ENCODE results near the gene SOD1. TPM values are rescaled to one million over a fixed set of nuclear protein-coding genes. Genes with fewer than 3 reads are reported as not detected.

Gene SOD1
- total and polyA plus RNA-seq, 7 donors, result 169 to 648 (median 279) TPM

- Histone ChIP-seq H3K9me3 (no peaks in the 10 kb centered on the region), H3K36me3 (peaks cover 0 to 63% (median 28%) of the 10 kb centered on the region in 4 donors), H3K27ac (peak overlapping the region in 1 of 4 donors; percentile 34), H3K4me3 (no peak overlapping the region), H3K4me1 (peaks cover 0 to 24% (median 3%) of the 10 kb centered on the region in 4 donors), H3K27me3 (no peaks in the 10 kb centered on the region)
- 51 to 71% methylated on average over 6 of the region's 6 CpGs for WGBS, 2 donors
- intact Hi-C loops (cut with DNase I), result no loop called here
- TF ChIP-seq CTCF (IDR thresholded peaks at IDR 0.05) (no peak), EP300 (IDR thresholded peaks at IDR 0.05) (no peak), POLR2AphosphoS5 (IDR thresholded peaks at IDR 0.05) (no peak), POLR2A (IDR thresholded peaks at IDR 0.05) (no peak)
- no peak for DNase-seq
Observed at GRCh38 chr21:31670070-31670469, 10.6 kb downstream of the SOD1 start.

- Histone ChIP-seq H3K27me3 (no peaks in the 10 kb centered on the region), H3K4me1 (peaks cover 0 to 18% (median 0%) of the 10 kb centered on the region in 4 donors), H3K36me3 (peaks cover 0 to 58% (median 28%) of the 10 kb centered on the region in 4 donors), H3K27ac (no peak overlapping the region), H3K9me3 (no peaks in the 10 kb centered on the region), H3K4me3 (no peak overlapping the region)
- DNase-seq, result no peak
- TF ChIP-seq EP300 (IDR thresholded peaks at IDR 0.05), result no peak
- TF ChIP-seq POLR2A (IDR thresholded peaks at IDR 0.05), result no peak
- TF ChIP-seq CTCF (IDR thresholded peaks at IDR 0.05), result no peak
- TF ChIP-seq POLR2AphosphoS5 (IDR thresholded peaks at IDR 0.05), result no peak
- 89 to 91% methylated on average over 12 of the region's 12 CpGs for WGBS, 2 donors
- intact Hi-C loops (cut with DNase I), result no loop called here
Observed at GRCh38 chr21:31671146-31671716, 11.7 kb downstream of the SOD1 start.

- WGBS, 2 donors, result 96 to 97% methylated on average over 17 of the region's 17 CpGs
- intact Hi-C loops (cut with DNase I), result no loop called here
- no peak for DNase-seq
- no peak for TF ChIP-seq POLR2AphosphoS5 (IDR thresholded peaks at IDR 0.05)
- TF ChIP-seq CTCF (IDR thresholded peaks at IDR 0.05), result no peak
- TF ChIP-seq EP300 (IDR thresholded peaks at IDR 0.05), result no peak
- TF ChIP-seq POLR2A (IDR thresholded peaks at IDR 0.05), result no peak
- Histone ChIP-seq H3K9me3 (no peaks in the 10 kb centered on the region), H3K4me1 (peaks cover 0 to 18% (median 0%) of the 10 kb centered on the region in 4 donors), H3K4me3 (no peak overlapping the region), H3K36me3 (peaks cover 0 to 51% (median 28%) of the 10 kb centered on the region in 4 donors), H3K27ac (no peak overlapping the region), H3K27me3 (no peaks in the 10 kb centered on the region)
Observed at GRCh38 chr21:31671931-31672330, 12.4 kb downstream of the SOD1 start.

GRCh38 chr21:31673321-31673912, 13.9 kb downstream of the SOD1 start:
- H3K27ac ChIP-seq, result no peak overlapping the region
- H3K36me3 ChIP-seq, result peaks cover 0 to 39% (median 16%) of the 10 kb centered on the region in 4 donors
- DNase-seq, result no peak
- no peaks in the 10 kb centered on the region for H3K9me3 ChIP-seq
- H3K4me1 ChIP-seq, result peaks cover 0 to 14% (median 0%) of the 10 kb centered on the region in 4 donors
- intact Hi-C loops (cut with DNase I), result no loop called here
- WGBS, 2 donors, result 49 to 76% methylated on average over 3 of the region's 3 CpGs
- H3K4me3 ChIP-seq, result no peak overlapping the region
- no peaks in the 10 kb centered on the region for H3K27me3 ChIP-seq
- TF ChIP-seq EP300 (IDR thresholded peaks at IDR 0.05) (no peak), CTCF (IDR thresholded peaks at IDR 0.05) (no peak), POLR2AphosphoS5 (IDR thresholded peaks at IDR 0.05) (no peak), POLR2A (IDR thresholded peaks at IDR 0.05) (no peak)
